C4-2B (cell line): Measurements from ENCODE around the gene SYT1.

ENCODE experiments used
- ZFX ChIP-seq: fragments of 450-650 bp; IDR thresholded peaks from 2 replicates; pipeline ENCODE4 v1.6.1; 2017
- TF ChIP-seq, protein P1 (sequence below): fragments of 450-650 bp; conservative IDR thresholded peaks from 2 replicates; pipeline ENCODE4 v1.5.1; 2017; ENCODE audit warnings: mild to moderate bottlenecking

DNA sequence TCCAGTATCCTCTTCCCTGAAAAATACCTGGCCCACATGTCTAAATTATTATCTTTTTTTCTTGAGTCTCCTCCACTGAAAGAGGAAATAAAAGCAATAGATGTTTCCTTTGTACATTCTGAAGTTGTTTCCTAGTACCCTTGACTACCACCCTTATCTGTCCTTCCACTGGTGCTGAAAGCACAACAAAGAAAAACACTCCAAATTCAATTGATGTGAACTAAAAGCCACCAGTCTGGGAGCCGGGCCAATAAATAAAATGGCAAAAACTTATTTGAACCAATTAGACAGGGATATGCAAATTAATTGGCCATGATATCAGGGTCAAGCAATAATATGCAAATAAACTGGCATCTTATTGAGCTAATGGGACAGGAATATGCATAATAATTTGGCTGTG, 495.7 kb downstream of the SYT1 start:
- TF ChIP-seq, protein P1, sequence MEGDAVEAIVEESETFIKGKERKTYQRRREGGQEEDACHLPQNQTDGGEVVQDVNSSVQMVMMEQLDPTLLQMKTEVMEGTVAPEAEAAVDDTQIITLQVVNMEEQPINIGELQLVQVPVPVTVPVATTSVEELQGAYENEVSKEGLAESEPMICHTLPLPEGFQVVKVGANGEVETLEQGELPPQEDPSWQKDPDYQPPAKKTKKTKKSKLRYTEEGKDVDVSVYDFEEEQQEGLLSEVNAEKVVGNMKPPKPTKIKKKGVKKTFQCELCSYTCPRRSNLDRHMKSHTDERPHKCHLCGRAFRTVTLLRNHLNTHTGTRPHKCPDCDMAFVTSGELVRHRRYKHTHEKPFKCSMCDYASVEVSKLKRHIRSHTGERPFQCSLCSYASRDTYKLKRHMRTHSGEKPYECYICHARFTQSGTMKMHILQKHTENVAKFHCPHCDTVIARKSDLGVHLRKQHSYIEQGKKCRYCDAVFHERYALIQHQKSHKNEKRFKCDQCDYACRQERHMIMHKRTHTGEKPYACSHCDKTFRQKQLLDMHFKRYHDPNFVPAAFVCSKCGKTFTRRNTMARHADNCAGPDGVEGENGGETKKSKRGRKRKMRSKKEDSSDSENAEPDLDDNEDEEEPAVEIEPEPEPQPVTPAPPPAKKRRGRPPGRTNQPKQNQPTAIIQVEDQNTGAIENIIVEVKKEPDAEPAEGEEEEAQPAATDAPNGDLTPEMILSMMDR: no peak
- no peak for TF ChIP-seq ZFX
